Psoas muscle (tissue), 8 donors: ENCODE data around the gene KDM5C. TPM values are rescaled to one million over a fixed set of nuclear protein-coding genes. Genes with fewer than 3 reads are reported as not detected.

Source experiments
- ATAC-seq, 4 donors: fragments of 200-7000 bp; cut with Tn5 transposase; one replicate each; pipeline ENCODE4 v1.9.1; 2020; ENCODE audit warnings: moderate library complexity in 3 of 4, mild to moderate bottlenecking in 2 of 4
- DNase-seq, 2 donors: peaks; one replicate each; pipeline ENCODE4 v3.0.0-alpha.2; 2020
- H3K27ac ChIP-seq: fragments of 200-600 bp; one replicate; pipeline ENCODE4 v1.8.0; 2022
- H3K27me3 ChIP-seq, 3 donors: fragments of 200-600 bp in 1 of 3; one replicate each; pipeline versions ENCODE4 v1.6.1 to v1.8.0; 2013 to 2022; ENCODE audit warnings: low read length in 2 of 3, mild to moderate bottlenecking in 2 of 3, moderate library complexity in 1 of 3; ENCODE audit not compliant: insufficient read depth in 3 of 3
- H3K36me3 ChIP-seq, 2 donors: fragments of 200-600 bp in 1 of 2; one replicate each; pipeline versions ENCODE4 v1.6.1 to v1.8.0; 2013 to 2022; ENCODE audit warnings: low read depth in 1 of 2, mild to moderate bottlenecking in 1 of 2, moderate library complexity in 1 of 2; ENCODE audit not compliant: insufficient read depth in 1 of 2
- H3K4me1 ChIP-seq: fragments of 200-600 bp; one replicate; pipeline ENCODE4 v1.8.0; 2022
- H3K4me3 ChIP-seq: fragments of 200-600 bp; one replicate; pipeline ENCODE4 v1.8.0; 2022; ENCODE audit warnings: mild to moderate bottlenecking
- H3K9me3 ChIP-seq: fragments of 200-600 bp; one replicate; pipeline ENCODE4 v1.8.0; 2022
- WGBS, 3 donors: extraction: QIAGEN DNeasy Blood & Tissue Kit; methylation state at CpG; one replicate each; pipeline versions ENCODE4 v1.1.6 to v1.1.7; 2013; 5-methylcytosine and 5-hydroxymethylcytosine counted together
- intact Hi-C, 2 donors: fragments of 100-400 bp; cut with DNase I; formaldehyde crosslinking; loops; one replicate each; pipeline versions ENCODE4 v1.11.0 to v1.14.2; 2022
- polyA plus RNA-seq, 3 donors: library from polyadenylated mRNA; stranded (reverse); fragments of 200-250 nt; gene quantifications; one replicate each; pipeline ENCODE4 v1.2.3, GENCODE V29; 2013
- total RNA-seq, 4 donors: library from RNA; stranded (reverse); fragmentation: NEBNext Ultra II Directional in 2 of 4; extraction: Animal tissue kit (Norgen Biotek cat#: 25700) in 2 of 4; gene quantifications; one replicate each; pipeline versions ENCODE4 v1.2.1 to v1.2.4, GENCODE V29; 2021 to 2023
- TF ChIP-seq, protein P1 (sequence below): fragments of 200-600 bp; IDR thresholded peaks from one replicate; pipeline ENCODE4 v1.8.0; 2022; ENCODE audit warnings: antibody characterized with exemption
- donor health status: healthy with polysubstance abuse.
- donor health status: DM: no; HTN: no; CAD: no; lungs with moderate emphysema.
- donor health status: Bipolar disorder and iron deficiency.
- donor health status: healthy.
- donor health status: DM: yes; HTN: yes; CAD: no.
- donor health status: DM: no; HTN: no; CAD: no.
- donor health status: DM: no; HTN: no; CAD: no.
- donor health status: DM: yes; HTN: yes; CAD: no.

KDM5C gene
- total and polyA plus RNA-seq, 7 donors, result 22.4 to 119 (median 62.2) TPM

DNA sequence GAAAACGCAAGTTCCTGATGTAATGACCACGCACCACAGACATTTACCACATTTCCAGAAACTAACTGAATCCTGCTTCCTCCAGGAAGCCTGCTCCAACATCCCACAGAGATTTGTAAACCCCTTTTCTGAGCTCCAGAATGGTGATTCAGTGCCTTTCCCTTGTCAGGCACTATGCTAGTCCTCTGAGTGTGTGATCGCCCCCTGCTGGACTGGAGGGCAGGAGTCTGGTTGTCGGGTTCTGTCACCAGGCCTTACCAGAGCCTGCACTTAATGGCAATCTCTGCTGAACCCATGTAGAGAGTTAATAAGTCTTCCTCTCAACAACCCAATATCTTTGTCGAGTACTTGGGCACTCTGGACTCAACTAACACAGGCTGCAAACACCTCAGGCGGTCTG lies 14.5 kb upstream of the KDM5C start:
- peaks cover 0 to 9% (median 0%) of the 10 kb centered on the region in 3 donors for H3K27me3 ChIP-seq
- peaks cover 0 to 11% of the 10 kb centered on the region in 2 donors for H3K36me3 ChIP-seq
- intact Hi-C loops, result no loop called here
- H3K4me1 ChIP-seq, result no peaks in the 10 kb centered on the region
- no peak overlapping the region for H3K4me3 ChIP-seq
- no peak for DNase-seq
- H3K27ac ChIP-seq, result no peak overlapping the region
- whole genome bisulfite sequencing, 3 donors, result 76 to 94% (median 77%) methylated on average over 6 of the region's 6 CpGs
- TF ChIP-seq, protein P1, sequence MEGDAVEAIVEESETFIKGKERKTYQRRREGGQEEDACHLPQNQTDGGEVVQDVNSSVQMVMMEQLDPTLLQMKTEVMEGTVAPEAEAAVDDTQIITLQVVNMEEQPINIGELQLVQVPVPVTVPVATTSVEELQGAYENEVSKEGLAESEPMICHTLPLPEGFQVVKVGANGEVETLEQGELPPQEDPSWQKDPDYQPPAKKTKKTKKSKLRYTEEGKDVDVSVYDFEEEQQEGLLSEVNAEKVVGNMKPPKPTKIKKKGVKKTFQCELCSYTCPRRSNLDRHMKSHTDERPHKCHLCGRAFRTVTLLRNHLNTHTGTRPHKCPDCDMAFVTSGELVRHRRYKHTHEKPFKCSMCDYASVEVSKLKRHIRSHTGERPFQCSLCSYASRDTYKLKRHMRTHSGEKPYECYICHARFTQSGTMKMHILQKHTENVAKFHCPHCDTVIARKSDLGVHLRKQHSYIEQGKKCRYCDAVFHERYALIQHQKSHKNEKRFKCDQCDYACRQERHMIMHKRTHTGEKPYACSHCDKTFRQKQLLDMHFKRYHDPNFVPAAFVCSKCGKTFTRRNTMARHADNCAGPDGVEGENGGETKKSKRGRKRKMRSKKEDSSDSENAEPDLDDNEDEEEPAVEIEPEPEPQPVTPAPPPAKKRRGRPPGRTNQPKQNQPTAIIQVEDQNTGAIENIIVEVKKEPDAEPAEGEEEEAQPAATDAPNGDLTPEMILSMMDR, result no peak
- ATAC-seq, result no peak
- no peaks in the 10 kb centered on the region for H3K9me3 ChIP-seq

DNA sequence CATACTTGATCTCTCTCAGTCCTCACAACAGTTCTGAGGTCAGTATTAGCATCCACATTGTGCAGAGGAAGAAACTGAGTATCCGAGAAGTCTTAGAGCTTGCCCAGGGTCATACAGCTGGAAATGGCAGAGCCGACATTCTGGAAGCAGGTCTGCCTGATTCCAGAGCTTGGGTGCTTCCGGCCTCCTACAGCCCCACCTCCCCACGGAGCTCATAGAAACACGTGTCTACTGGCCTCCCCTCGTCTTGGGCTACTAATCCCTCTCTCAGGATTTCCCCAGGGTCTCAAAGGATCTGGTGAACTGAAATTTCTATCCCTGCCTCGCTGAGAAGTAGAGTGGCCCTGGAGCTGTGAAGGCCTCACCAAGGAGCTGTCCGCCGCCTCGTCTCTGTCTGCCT lies 12.0 kb upstream of the KDM5C start:
- Histone ChIP-seq H3K4me1 (no peaks in the 10 kb centered on the region), H3K27me3 (peaks cover 0 to 19% (median 0%) of the 10 kb centered on the region in 3 donors), H3K4me3 (no peak overlapping the region), H3K36me3 (peaks cover 0 to 11% of the 10 kb centered on the region in 2 donors), H3K27ac (no peak overlapping the region), H3K9me3 (no peaks in the 10 kb centered on the region)
- ATAC-seq (no peak), DNase-seq (no peak)
- WGBS, 3 donors, result 54 to 76% (median 70%) methylated on average over 10 of the region's 10 CpGs
- intact Hi-C loops, result no loop called here
- TF ChIP-seq, protein P1, result no peak

DNA sequence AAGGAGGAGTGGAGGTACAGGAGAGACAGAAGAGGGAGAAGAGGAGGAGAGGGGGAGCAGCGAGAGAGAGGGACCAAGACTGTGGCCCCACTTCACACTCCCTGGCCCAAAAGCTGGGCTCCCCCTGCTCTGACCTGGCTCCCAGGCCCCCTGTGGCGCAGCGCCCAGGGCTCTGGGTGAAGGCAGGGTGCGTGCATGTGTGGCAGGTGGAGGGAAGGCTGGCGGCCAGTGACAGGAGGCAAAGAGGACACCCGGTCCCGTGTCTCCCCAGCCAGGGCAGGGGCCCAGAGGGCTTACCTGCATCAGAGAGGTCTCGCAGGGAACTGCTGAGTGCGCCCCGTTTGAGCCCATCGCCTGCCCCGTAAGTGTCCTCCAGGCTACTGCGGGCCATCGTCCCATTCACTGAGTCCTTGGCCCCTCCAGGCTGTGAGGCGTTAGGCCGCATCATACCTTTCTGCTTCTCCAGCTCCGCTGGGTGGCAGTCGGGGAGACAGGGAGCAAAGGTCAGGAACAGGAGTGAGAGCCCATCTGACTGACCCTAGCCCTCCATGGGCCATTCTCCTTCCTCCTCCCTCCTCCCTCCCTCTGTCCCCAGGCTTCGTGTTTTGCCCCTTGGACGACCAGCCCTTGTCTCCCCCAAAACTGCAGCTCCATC lies 11.1 kb upstream of the KDM5C start:
- intact Hi-C loops, result no loop called here
- no peaks in the 10 kb centered on the region for H3K4me1 ChIP-seq
- TF ChIP-seq, protein P1, result no peak
- ATAC-seq (no peak), DNase-seq (no peak)
- H3K4me3 ChIP-seq, result no peak overlapping the region
- no peaks in the 10 kb centered on the region for H3K9me3 ChIP-seq
- no peak overlapping the region for H3K27ac ChIP-seq
- 85 to 92% (median 91%) methylated on average over 10 to 20 of the region's 20 CpGs for WGBS, 3 donors
- peaks cover 0 to 26% (median 0%) of the 10 kb centered on the region in 3 donors for H3K27me3 ChIP-seq
- peaks cover 0 to 11% of the 10 kb centered on the region in 2 donors for H3K36me3 ChIP-seq

DNA sequence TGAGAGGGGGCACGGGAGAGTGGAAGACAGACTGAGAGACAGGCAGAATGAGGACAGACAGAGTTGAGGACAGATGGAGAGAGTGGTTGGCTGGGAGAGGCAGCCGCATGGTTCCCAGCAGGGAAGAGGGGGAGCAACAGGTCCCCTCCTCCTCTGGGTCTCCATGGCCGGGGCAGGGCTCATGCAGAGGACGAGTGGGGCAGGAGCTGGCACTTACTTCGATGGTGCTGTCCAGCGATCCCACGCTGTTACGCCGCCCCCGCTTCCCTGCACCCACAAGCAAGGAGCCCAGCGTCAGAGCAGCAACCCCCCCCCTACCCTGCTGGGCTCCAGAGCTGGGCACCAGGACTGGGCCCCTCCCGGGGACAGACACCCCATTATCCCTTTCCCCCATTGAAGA lies 10.6 kb upstream of the KDM5C start:
- Histone ChIP-seq H3K27ac (no peak overlapping the region), H3K27me3 (peaks cover 0 to 30% (median 0%) of the 10 kb centered on the region in 3 donors), H3K9me3 (no peaks in the 10 kb centered on the region), H3K4me3 (no peak overlapping the region), H3K36me3 (peaks cover 0 to 11% of the 10 kb centered on the region in 2 donors), H3K4me1 (no peaks in the 10 kb centered on the region)
- WGBS, 3 donors, result 82 to 92% (median 89%) methylated on average over 3 to 12 of the region's 12 CpGs
- DNase-seq (no peak), ATAC-seq (no peak)
- TF ChIP-seq, protein P1, result no peak
- intact Hi-C loops, result no loop called here

DNA sequence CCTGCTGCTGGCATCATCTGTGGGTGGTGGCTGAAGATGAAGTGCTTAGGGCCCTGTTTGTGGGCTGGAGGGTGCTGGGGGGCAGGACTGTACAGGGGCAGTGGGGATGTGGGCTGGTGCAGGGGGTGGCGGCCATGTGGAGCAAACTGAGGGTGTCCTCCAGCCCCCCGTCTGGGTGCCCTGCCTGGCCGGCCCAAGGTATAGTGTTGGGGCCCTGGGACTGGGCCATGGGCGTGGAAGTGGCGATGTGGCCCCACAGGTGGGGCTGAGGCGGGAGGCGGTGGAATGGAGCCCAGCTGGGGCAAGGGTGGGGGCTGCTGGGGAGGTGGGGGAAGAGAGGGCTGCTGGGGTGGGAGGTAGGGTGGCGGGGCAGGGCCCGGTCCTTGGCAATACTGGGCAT lies 9.5 kb upstream of the KDM5C start:
- H3K36me3 ChIP-seq, result peaks cover 0 to 7% of the 10 kb centered on the region in 2 donors
- intact Hi-C loops, result no loop called here

More for the DNA sequence above, 9.5 kb upstream of the KDM5C start:
- DNase-seq (no peak), ATAC-seq (no peak)
- H3K4me3 ChIP-seq, result no peak overlapping the region
- H3K4me1 ChIP-seq, result no peaks in the 10 kb centered on the region
- 92 to 96% (median 92%) methylated on average over 4 to 9 of the region's 9 CpGs for WGBS, 3 donors
- peaks cover 0 to 26% (median 0%) of the 10 kb centered on the region in 3 donors for H3K27me3 ChIP-seq
- no peaks in the 10 kb centered on the region for H3K9me3 ChIP-seq
- no peak overlapping the region for H3K27ac ChIP-seq
- TF ChIP-seq, protein P1, result no peak
